ENCODE measurements around the gene PRKAR1B. TPM values are rescaled to one million over a fixed set of nuclear protein-coding genes. Genes with fewer than 3 reads are reported as not detected.

The PRKAR1B gene
- total RNA-seq, 1 experiment from 2014 or later: 43.3 TPM

DNA sequence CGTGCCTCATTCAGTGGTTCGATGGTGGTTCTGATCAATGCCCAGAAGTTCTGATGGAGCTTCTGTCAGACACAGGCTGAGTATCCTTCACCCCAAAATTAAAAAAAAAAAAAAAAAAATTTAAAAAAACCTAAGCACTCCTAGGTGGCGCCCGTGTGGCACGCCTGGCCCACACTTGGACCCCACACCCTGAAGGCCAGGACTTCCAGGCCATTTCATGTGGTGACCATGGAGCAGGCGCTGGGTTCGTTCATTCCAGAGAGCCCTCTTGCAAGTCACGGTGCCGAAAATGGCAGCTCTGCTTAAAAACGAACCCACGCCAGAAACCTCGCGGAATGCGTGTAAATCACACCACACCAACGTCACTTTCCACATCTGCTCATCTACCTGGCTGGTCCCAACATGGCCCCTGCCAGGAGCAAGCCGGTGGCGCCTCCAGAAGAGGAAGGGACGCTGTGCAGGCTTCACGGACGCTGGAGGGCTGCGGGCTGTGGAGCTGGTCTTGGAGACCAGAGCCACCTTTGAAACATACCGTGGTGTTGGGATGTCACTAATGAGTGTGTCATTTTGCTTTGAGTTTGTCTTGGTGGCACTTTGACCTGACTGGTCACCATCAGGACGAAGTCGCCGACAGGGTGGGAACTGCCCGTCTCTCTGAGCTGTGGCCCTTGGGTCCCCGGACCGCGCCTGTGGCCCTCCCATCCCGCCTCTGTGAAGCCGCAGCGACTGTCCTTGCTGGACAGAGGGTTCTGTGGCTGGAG, 46.0 kb upstream of the PRKAR1B start:
- no peak overlapping the region for H2BK20ac ChIP-seq (ENCODE audit: low read depth, low read length, poor library complexity, severe bottlenecking)
- WGBS (ENCODE audit: extremely low coverage, insufficient read length, low lambda C conversion rate): no CpG with 5 or more reads among the region's 32 CpGs
- no peak overlapping the region for H3K4ac ChIP-seq (ENCODE audit: low read depth, low read length)
- no peak overlapping the region for H3K56ac ChIP-seq (ENCODE audit: insufficient read length, low read depth, low read length)
- no peak overlapping the region for H3K4me2 ChIP-seq (ENCODE audit: insufficient read depth, insufficient read length, low read length)
- no peak overlapping the region for H3K18ac ChIP-seq (ENCODE audit: insufficient read length, low read depth, low read length)
- H3K4me1 ChIP-seq (ENCODE audit: insufficient read depth, low read length): no peaks in the 10 kb centered on the region
- Mint-ChIP-seq H3K4me1 (no peaks in the 10 kb centered on the region), H3K4me3 (no peak overlapping the region), H3K27me3 (ENCODE audit: low read depth) (no peaks in the 10 kb centered on the region), H3K27ac (no peak overlapping the region), H3K9me3 (no peaks in the 10 kb centered on the region), H3K36me3 (ENCODE audit: insufficient read depth in 1 of 3, low read depth in 3 of 3) (peaks cover 17 to 36% (median 32%) of the 10 kb centered on the region in 3 experiments)
- no peak overlapping the region for H4K91ac ChIP-seq (ENCODE audit: insufficient read length, low read depth, low read length)
- H4K8ac ChIP-seq (replicated peaks; ENCODE audit: insufficient read length, low read depth, low read length): no peak overlapping the region
- H3K23me2 ChIP-seq (ENCODE audit: insufficient read length, low read depth, low read length, poor library complexity, severe bottlenecking): no peaks in the 10 kb centered on the region
- no peak overlapping the region for H2BK120ac ChIP-seq (ENCODE audit: low read depth, low read length, poor library complexity, severe bottlenecking)
- TF ChIP-seq, protein P1, sequence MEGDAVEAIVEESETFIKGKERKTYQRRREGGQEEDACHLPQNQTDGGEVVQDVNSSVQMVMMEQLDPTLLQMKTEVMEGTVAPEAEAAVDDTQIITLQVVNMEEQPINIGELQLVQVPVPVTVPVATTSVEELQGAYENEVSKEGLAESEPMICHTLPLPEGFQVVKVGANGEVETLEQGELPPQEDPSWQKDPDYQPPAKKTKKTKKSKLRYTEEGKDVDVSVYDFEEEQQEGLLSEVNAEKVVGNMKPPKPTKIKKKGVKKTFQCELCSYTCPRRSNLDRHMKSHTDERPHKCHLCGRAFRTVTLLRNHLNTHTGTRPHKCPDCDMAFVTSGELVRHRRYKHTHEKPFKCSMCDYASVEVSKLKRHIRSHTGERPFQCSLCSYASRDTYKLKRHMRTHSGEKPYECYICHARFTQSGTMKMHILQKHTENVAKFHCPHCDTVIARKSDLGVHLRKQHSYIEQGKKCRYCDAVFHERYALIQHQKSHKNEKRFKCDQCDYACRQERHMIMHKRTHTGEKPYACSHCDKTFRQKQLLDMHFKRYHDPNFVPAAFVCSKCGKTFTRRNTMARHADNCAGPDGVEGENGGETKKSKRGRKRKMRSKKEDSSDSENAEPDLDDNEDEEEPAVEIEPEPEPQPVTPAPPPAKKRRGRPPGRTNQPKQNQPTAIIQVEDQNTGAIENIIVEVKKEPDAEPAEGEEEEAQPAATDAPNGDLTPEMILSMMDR (conservative IDR thresholded peaks at IDR 0.05): no peak
- no peak overlapping the region for H3K9ac ChIP-seq (ENCODE audit: extremely low read depth, insufficient read length, low read length)
- H3K27ac ChIP-seq (ENCODE audit: insufficient read length, low read depth, low read length): no peak overlapping the region
- H2AK5ac ChIP-seq (ENCODE audit: insufficient read length, low read length): no peak overlapping the region
- no peak overlapping the region for H2AFZ ChIP-seq (ENCODE audit: low read length)
- H3K9me3 ChIP-seq (ENCODE audit: control insufficient read depth, low read depth, low read length): no peaks in the 10 kb centered on the region
- no peak overlapping the region for H3K23ac ChIP-seq (ENCODE audit: insufficient read length, low read depth, low read length)
- no peaks in the 10 kb centered on the region for H3K27me3 ChIP-seq (ENCODE audit: insufficient read depth, low read length)
- H4K20me1 ChIP-seq (ENCODE audit: control insufficient read depth, insufficient read depth, insufficient read length): no peaks in the 10 kb centered on the region
- no peak overlapping the region for H2BK5ac ChIP-seq (ENCODE audit: insufficient read length, low read length)
- H4K5ac ChIP-seq (ENCODE audit: insufficient read length, low read depth, low read length): no peak overlapping the region
- H2BK15ac ChIP-seq (ENCODE audit: low read depth, low read length): no peak overlapping the region
- H3T11ph ChIP-seq (ENCODE audit: low read length): no peak overlapping the region
- H2BK12ac ChIP-seq (ENCODE audit: insufficient read length, low read depth, low read length): no peak overlapping the region
- no peak for DNase-seq
- H3K14ac ChIP-seq (ENCODE audit: insufficient read depth, low read length): no peak overlapping the region
- H3K79me1 ChIP-seq (ENCODE audit: insufficient read depth, low read depth, low read length, poor library complexity, severe bottlenecking): no peaks in the 10 kb centered on the region
- H3K79me2 ChIP-seq (ENCODE audit: insufficient read depth, low read length): no peaks in the 10 kb centered on the region
